ENCODE measurements around the gene ABHD2.
"Not testable (repeated sequence)": the region's sequence is repeated elsewhere in the genome, so short reads cannot be mapped to it uniquely, and the experiment has no call there.

Gene ABHD2

GRCh38 chr15:89227425-89227824 lies 139.2 kb downstream of the ABHD2 start:
- Histone ChIP-seq H3K79me2 (ENCODE audit: insufficient read depth, low read length) (no peaks in the 10 kb centered on the region), H3K4me1 (ENCODE audit: insufficient read depth, low read length) (no peaks in the 10 kb centered on the region), H3K4me2 (ENCODE audit: insufficient read depth, low read length) (no peak overlapping the region), H3K9ac (ENCODE audit: low read depth, low read length) (no peak overlapping the region), H3K36me3 (ENCODE audit: insufficient read depth, low read length) (no peaks in the 10 kb centered on the region), H3K4me3 (ENCODE audit: low read depth in 1 of 2, low read length in 2 of 2) (no peak overlapping the region), H4K20me1 (ENCODE audit: insufficient read depth, low read length) (no peaks in the 10 kb centered on the region), H2AFZ (ENCODE audit: low read depth, low read length) (no peak overlapping the region), H3K9me3 (ENCODE audit: insufficient read depth, low read length, severe bottlenecking) (no peaks in the 10 kb centered on the region), H3K27ac (ENCODE audit: low read length) (no peak overlapping the region), H3K27me3 (ENCODE audit: insufficient read depth, low read length, poor library complexity) (no peaks in the 10 kb centered on the region)
- DNase-seq (no peak), ATAC-seq (ENCODE audit: insufficient read depth, low read depth) (no peak)
- TF ChIP-seq EZH2 (IDR thresholded peaks at IDR 0.05; ENCODE audit: borderline replicate concordance, low read depth, low read length, severe bottlenecking) (no peak), CTCF (IDR thresholded peaks at IDR 0.05; ENCODE audit: borderline replicate concordance, extremely low read depth, low read length, poor library complexity, severe bottlenecking) (no peak)

GRCh38 chr15:89230277-89230676 lies 142.0 kb downstream of the ABHD2 start:
- TF ChIP-seq EZH2 (IDR thresholded peaks at IDR 0.05; ENCODE audit: borderline replicate concordance, low read depth, low read length, severe bottlenecking): no peak
- TF ChIP-seq CTCF (IDR thresholded peaks at IDR 0.05; ENCODE audit: borderline replicate concordance, extremely low read depth, low read length, poor library complexity, severe bottlenecking): no peak
- Histone ChIP-seq H3K27ac (ENCODE audit: low read length) (no peak overlapping the region), H3K4me1 (ENCODE audit: insufficient read depth, low read length) (no peaks in the 10 kb centered on the region), H3K27me3 (ENCODE audit: insufficient read depth, low read length, poor library complexity) (no peaks in the 10 kb centered on the region), H3K9ac (ENCODE audit: low read depth, low read length) (no peak overlapping the region), H3K4me3 (ENCODE audit: low read depth in 1 of 2, low read length in 2 of 2) (no peak overlapping the region), H3K36me3 (ENCODE audit: insufficient read depth, low read length) (no peaks in the 10 kb centered on the region), H3K4me2 (ENCODE audit: insufficient read depth, low read length) (no peak overlapping the region), H3K9me3 (ENCODE audit: insufficient read depth, low read length, severe bottlenecking) (no peaks in the 10 kb centered on the region), H2AFZ (ENCODE audit: low read depth, low read length) (no peak overlapping the region), H3K79me2 (ENCODE audit: insufficient read depth, low read length) (no peaks in the 10 kb centered on the region), H4K20me1 (ENCODE audit: insufficient read depth, low read length) (no peaks in the 10 kb centered on the region)
- ATAC-seq (ENCODE audit: insufficient read depth, low read depth): no peak
- DNase-seq: no peak

GRCh38 chr15:89231832-89232231 lies 143.6 kb downstream of the ABHD2 start:
- H3K79me2 ChIP-seq (ENCODE audit: insufficient read depth, low read length): no peaks in the 10 kb centered on the region
- no peak overlapping the region for H3K4me2 ChIP-seq (ENCODE audit: insufficient read depth, low read length)
- H3K9ac ChIP-seq (ENCODE audit: low read depth, low read length): no peak overlapping the region
- H4K20me1 ChIP-seq (ENCODE audit: insufficient read depth, low read length): no peaks in the 10 kb centered on the region
- no peak overlapping the region for H2AFZ ChIP-seq (ENCODE audit: low read depth, low read length)
- ATAC-seq (ENCODE audit: insufficient read depth, low read depth) (no peak), DNase-seq (no peak)
- no peak overlapping the region for H3K27ac ChIP-seq (ENCODE audit: low read length)
- no peaks in the 10 kb centered on the region for H3K27me3 ChIP-seq (ENCODE audit: insufficient read depth, low read length, poor library complexity)
- TF ChIP-seq EZH2 (IDR thresholded peaks at IDR 0.05; ENCODE audit: borderline replicate concordance, low read depth, low read length, severe bottlenecking) (no peak), CTCF (IDR thresholded peaks at IDR 0.05; ENCODE audit: borderline replicate concordance, extremely low read depth, low read length, poor library complexity, severe bottlenecking) (no peak)
- H3K36me3 ChIP-seq (ENCODE audit: insufficient read depth, low read length): no peaks in the 10 kb centered on the region
- no peaks in the 10 kb centered on the region for H3K9me3 ChIP-seq (ENCODE audit: insufficient read depth, low read length, severe bottlenecking)
- no peak overlapping the region for H3K4me3 ChIP-seq (ENCODE audit: low read depth in 1 of 2, low read length in 2 of 2)
- H3K4me1 ChIP-seq (ENCODE audit: insufficient read depth, low read length): no peaks in the 10 kb centered on the region

GRCh38 chr15:89239883-89240810 lies 151.9 kb downstream of the ABHD2 start:
- H3K27me3 ChIP-seq (ENCODE audit: insufficient read depth, low read length, poor library complexity); ATAC-seq (ENCODE audit: insufficient read depth, low read depth); H3K27ac ChIP-seq (ENCODE audit: low read length): not testable (repeated sequence)

More at GRCh38 chr15:89239883-89240810, 151.9 kb downstream of the ABHD2 start:
- H3K36me3 ChIP-seq (ENCODE audit: insufficient read depth, low read length); H2AFZ ChIP-seq (ENCODE audit: low read depth, low read length); H3K9ac ChIP-seq (ENCODE audit: low read depth, low read length); H3K4me3 ChIP-seq (ENCODE audit: low read depth in 1 of 2, low read length in 2 of 2); DNase-seq; H3K4me1 ChIP-seq (ENCODE audit: insufficient read depth, low read length); H3K9me3 ChIP-seq (ENCODE audit: insufficient read depth, low read length, severe bottlenecking); H4K20me1 ChIP-seq (ENCODE audit: insufficient read depth, low read length); H3K4me2 ChIP-seq (ENCODE audit: insufficient read depth, low read length): not testable (repeated sequence)
- H3K79me2 ChIP-seq (ENCODE audit: insufficient read depth, low read length): peaks cover 14% of the 10 kb centered on the region

Measured in DND-41 (cell line).